Measurements from ENCODE around the gene SLC22A24. TPM values are rescaled to one million over a fixed set of nuclear protein-coding genes. Genes with fewer than 3 reads are reported as not detected.

The SLC22A24 gene
- under 1 TPM in 4 of 6 experiments, not detected in 2; 0.11 to 0.25 (median 0.16) TPM for total RNA-seq
- long read RNA-seq = 0 reads

- H3K27me3 ChIP-seq = no peaks in the 10 kb centered on the region
- DNase-seq = no peak
- H3K4me1 ChIP-seq = no peaks in the 10 kb centered on the region
- intact Hi-C loops (cut with DNase I) = no loop called here
- H3K4me3 ChIP-seq = no peak within 1 kb of the TSS
- 88% methylated on average over 1 of the region's 1 CpG for WGBS (ENCODE audit: insufficient coverage, low coverage, low lambda C conversion rate, missing lambda C conversion rate)
- no peak within 1 kb of the TSS for H3K27ac ChIP-seq
- H3K36me3 ChIP-seq = no peaks in the 10 kb centered on the region
- H3K9me3 ChIP-seq = no peaks in the 10 kb centered on the region
- ATAC-seq = no peak
- TF ChIP-seq CTCF (IDR thresholded peaks at IDR 0.05) (no peak), POLR2A (IDR thresholded peaks at IDR 0.05) (no peak)
Observed at GRCh38 chr11:63144121-63144520, at the start of gene SLC22A24. Gene SLC22A24, minus strand, starts transcription at chr11:63144221. Its CDS starts 442 bp downstream, at chr11:63143779.

GRCh38 chr11:63180536-63180935, 36.5 kb upstream of the SLC22A24 start:
- Histone ChIP-seq H3K9me3 (no peaks in the 10 kb centered on the region), H3K4me1 (no peaks in the 10 kb centered on the region), H3K27ac (no peak overlapping the region), H3K4me3 (no peak overlapping the region), H3K36me3 (peaks cover 0 to 70% (median 12%) of the 10 kb centered on the region in 4 donors), H3K27me3 (no peaks in the 10 kb centered on the region)
- TF ChIP-seq CTCF (IDR thresholded peaks at IDR 0.05) (no peak), POLR2A (IDR thresholded peaks at IDR 0.05) (no peak)
- DNase-seq = no peak
- WGBS (ENCODE audit: insufficient coverage, low coverage, low lambda C conversion rate, missing lambda C conversion rate) = 74% methylated on average over 1 of the region's 1 CpG
- no peak for ATAC-seq
- intact Hi-C loops (cut with DNase I) = no loop called here

GRCh38 chr11:63179432-63180041, 35.5 kb upstream of the SLC22A24 start:
- H3K36me3 ChIP-seq = peaks cover 0 to 80% (median 16%) of the 10 kb centered on the region in 4 donors
- H3K9me3 ChIP-seq = no peaks in the 10 kb centered on the region
- TF ChIP-seq CTCF (IDR thresholded peaks at IDR 0.05) (no peak), POLR2A (IDR thresholded peaks at IDR 0.05) (no peak)
- no peak for DNase-seq
- no peak overlapping the region for H3K4me3 ChIP-seq
- 44% methylated on average over 1 of the region's 1 CpG for WGBS (ENCODE audit: insufficient coverage, low coverage, low lambda C conversion rate, missing lambda C conversion rate)
- no peaks in the 10 kb centered on the region for H3K4me1 ChIP-seq
- peak in 1 of 4 donors; percentile 14 for ATAC-seq
- intact Hi-C loops (cut with DNase I) = no loop called here
- H3K27me3 ChIP-seq = no peaks in the 10 kb centered on the region
- H3K27ac ChIP-seq = no peak overlapping the region

GRCh38 chr11:63177872-63178271, 33.9 kb upstream of the SLC22A24 start:
- DNase-seq (no peak), ATAC-seq (no peak)
- H3K36me3 ChIP-seq = peaks cover 0 to 81% (median 20%) of the 10 kb centered on the region in 4 donors
- WGBS (ENCODE audit: insufficient coverage, low coverage, low lambda C conversion rate, missing lambda C conversion rate) = 93% methylated on average over 1 of the region's 1 CpG
- intact Hi-C loops (cut with DNase I) = no loop called here
- H3K27me3 ChIP-seq = no peaks in the 10 kb centered on the region
- no peak overlapping the region for H3K27ac ChIP-seq
- no peaks in the 10 kb centered on the region for H3K9me3 ChIP-seq
- H3K4me3 ChIP-seq = no peak overlapping the region
- no peaks in the 10 kb centered on the region for H3K4me1 ChIP-seq
- TF ChIP-seq CTCF (IDR thresholded peaks at IDR 0.05) = no peak
- no peak for TF ChIP-seq POLR2A (IDR thresholded peaks at IDR 0.05)

Measured in right lobe of liver (tissue), 6 donors.